ENCODE measurements around the gene TRMT2A. TPM values are rescaled to one million over a fixed set of nuclear protein-coding genes. Genes with fewer than 3 reads are reported as not detected.

Gene TRMT2A
- total RNA-seq, 1 donor from 2014 or later: 45.8 TPM

DNA sequence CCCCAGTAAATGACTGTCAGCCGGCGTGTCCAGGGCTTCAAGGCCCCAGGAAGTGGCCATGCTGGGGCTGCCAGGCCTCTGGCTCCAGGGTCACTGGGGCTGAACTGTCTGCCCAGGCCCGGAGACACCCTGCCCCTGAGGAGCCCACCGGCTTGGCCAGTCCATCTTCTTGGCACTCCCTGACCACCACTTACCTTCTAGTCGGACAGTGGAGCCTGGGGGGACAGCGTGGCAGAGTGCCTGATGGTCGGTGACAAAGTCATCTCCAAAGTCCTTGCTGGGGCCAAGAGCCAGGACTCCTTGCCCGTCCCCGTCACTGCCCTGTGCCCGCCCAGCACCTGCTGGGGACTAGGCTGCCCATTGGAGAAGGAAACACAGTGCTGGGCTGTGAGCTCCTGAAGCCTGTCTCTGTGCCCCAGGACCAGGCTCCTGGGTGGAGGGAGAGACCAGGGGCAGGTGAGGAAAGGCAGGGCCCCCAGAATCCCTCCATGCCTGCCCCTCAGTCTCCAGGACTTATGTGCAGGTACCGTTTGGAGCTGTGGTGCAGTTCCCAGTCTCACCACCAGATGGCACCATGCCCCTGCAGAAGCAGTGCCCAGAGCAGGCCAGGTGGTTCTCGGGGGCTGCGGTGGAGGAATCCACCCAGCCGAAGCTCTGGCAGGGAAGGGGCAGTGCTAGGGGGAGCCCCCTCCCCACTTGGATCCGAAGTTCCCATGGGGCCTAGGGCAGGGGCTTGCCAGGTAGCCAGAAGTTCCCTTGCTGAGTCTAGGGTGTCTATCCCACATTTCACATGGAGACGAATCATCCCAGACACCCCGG, 39.8 kb upstream of the TRMT2A start:
- H3K4me3 Mint-ChIP-seq (ENCODE audit: unreplicated experiment): no peak overlapping the region
- H3K36me3 Mint-ChIP-seq (ENCODE audit: low read depth): no peaks in the 10 kb centered on the region
- TF ChIP-seq CTCF (IDR thresholded peaks at IDR 0.05): peak; percentile 97
- no peaks in the 10 kb centered on the region for H3K27me3 Mint-ChIP-seq (ENCODE audit: low read depth)
- no peaks in the 10 kb centered on the region for H3K9me3 Mint-ChIP-seq (ENCODE audit: low read depth)
- peaks cover 12% of the 10 kb centered on the region for H3K4me1 Mint-ChIP-seq (ENCODE audit: low read depth)
- DNase-seq (ENCODE audit: low spot score): no peak
- no peak overlapping the region for H3K27ac Mint-ChIP-seq (ENCODE audit: unreplicated experiment)

GRCh38 chr22:20156042-20156389, 39.0 kb upstream of the TRMT2A start:
- H3K9me3 Mint-ChIP-seq (ENCODE audit: low read depth): no peaks in the 10 kb centered on the region
- no peak for DNase-seq (ENCODE audit: low spot score)
- TF ChIP-seq CTCF (IDR thresholded peaks at IDR 0.05): no peak

DNA sequence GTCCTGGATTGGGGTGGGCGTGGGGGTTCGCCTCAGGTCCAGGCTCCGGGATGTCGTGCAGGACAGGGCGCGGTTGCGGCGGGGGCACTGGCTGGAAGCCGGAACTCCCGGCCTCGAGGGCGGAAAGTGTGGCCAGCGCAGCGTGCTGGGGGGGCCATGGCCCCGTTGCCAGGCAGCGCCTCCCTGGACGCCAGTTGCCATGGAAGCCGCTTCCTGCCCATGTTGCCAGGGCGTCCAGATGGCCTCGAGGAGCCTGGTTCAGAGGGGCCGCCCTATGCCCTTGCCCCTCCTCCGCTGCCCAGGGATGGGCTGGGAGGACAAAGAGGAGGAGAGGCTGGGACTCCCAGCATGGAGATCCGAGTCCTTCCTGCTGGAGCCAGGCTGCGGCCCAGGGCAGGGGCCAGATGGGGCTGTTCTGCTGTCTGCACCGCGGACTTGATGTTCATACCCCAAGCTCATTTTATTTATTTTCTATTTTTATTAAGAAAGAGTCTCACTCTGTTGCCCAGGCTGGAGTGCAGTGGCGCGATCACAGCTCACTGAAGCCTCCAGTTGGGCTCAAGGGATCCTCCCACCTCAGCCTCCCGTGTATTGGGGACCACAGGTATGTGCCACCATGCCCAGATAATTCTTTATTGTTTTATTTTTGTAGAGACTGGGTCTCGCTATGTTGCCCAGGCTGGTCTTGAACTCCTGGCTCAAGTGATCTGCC, 38.5 kb upstream of the TRMT2A start:
- TF ChIP-seq CTCF (IDR thresholded peaks at IDR 0.05): no peak
- Mint-ChIP-seq H3K4me3 (ENCODE audit: unreplicated experiment) (peak overlapping the region; percentile 51), H3K4me1 (ENCODE audit: low read depth) (peaks cover 12% of the 10 kb centered on the region), H3K27me3 (ENCODE audit: low read depth) (no peaks in the 10 kb centered on the region), H3K36me3 (ENCODE audit: low read depth) (no peaks in the 10 kb centered on the region), H3K9me3 (ENCODE audit: low read depth) (no peaks in the 10 kb centered on the region), H3K27ac (ENCODE audit: unreplicated experiment) (no peak overlapping the region)
- DNase-seq (ENCODE audit: low spot score): no peak

More at GRCh38 chr22:20156042-20156389, 39.0 kb upstream of the TRMT2A start:
- Mint-ChIP-seq H3K4me1 (ENCODE audit: low read depth) (peaks cover 12% of the 10 kb centered on the region), H3K27me3 (ENCODE audit: low read depth) (no peaks in the 10 kb centered on the region), H3K4me3 (ENCODE audit: unreplicated experiment) (no peak overlapping the region), H3K36me3 (ENCODE audit: low read depth) (no peaks in the 10 kb centered on the region), H3K27ac (ENCODE audit: unreplicated experiment) (no peak overlapping the region)

DNA sequence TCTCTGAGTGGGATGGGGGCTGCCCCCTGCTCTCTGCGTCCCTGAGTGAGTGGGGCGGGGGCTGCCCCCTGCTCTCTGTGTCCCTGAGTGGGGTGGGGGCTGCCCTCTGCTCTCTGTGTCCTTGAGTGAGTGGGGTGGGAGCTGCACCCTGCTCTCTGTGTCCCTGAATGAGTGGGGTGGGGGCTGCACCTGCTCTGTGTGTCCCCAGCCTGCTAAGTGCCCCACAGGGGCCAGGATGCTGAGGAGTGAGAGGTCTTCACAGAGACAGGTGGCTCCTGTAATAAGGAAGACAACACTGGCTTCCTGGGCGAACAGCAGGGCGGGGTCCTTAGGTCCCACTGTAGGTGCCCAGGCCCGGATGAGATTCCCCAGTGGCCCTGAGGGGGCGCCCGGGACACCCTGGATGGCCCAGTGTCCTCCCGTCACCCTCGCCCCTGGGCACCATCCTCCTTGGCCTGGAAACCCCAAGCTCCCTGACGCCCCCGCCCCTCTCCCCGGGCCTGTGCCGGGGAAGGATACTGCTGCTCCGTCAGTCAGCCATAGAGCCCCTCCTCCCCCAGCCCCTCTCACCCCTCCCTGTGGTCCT, 37.7 kb upstream of the TRMT2A start:
- H3K9me3 Mint-ChIP-seq (ENCODE audit: low read depth): no peaks in the 10 kb centered on the region
- H3K4me1 Mint-ChIP-seq (ENCODE audit: low read depth): peaks cover 12% of the 10 kb centered on the region
- H3K27ac Mint-ChIP-seq (ENCODE audit: unreplicated experiment): no peak overlapping the region
- peak; percentile 21 for TF ChIP-seq CTCF (IDR thresholded peaks at IDR 0.05)
- DNase-seq (ENCODE audit: low spot score): no peak
- H3K36me3 Mint-ChIP-seq (ENCODE audit: low read depth): no peaks in the 10 kb centered on the region
- H3K4me3 Mint-ChIP-seq (ENCODE audit: unreplicated experiment): peak overlapping the region; percentile 51
- H3K27me3 Mint-ChIP-seq (ENCODE audit: low read depth): no peaks in the 10 kb centered on the region

DNA sequence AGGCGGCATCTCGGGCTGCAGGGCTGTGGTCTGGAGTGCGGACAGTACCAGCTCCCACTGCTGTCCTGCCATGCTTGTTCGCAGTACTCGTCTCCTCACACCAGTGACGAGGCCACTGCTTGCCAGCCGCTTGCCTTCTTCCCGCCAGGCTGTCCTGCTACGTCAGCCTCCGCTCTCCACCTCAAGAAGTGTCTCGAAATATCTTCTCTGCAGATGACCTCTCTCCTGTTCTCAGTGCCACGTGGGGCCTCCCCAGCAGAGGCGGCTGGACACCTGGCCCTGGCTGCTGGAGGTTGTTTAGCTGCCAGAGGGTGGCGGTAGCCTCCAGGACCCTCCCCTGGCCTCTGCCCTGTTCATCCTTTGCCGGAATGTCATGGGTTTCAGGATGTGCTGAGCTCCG, 36.9 kb upstream of the TRMT2A start:
- H3K27me3 Mint-ChIP-seq (ENCODE audit: low read depth): no peaks in the 10 kb centered on the region
- peaks cover 12% of the 10 kb centered on the region for H3K4me1 Mint-ChIP-seq (ENCODE audit: low read depth)
- H3K27ac Mint-ChIP-seq (ENCODE audit: unreplicated experiment): no peak overlapping the region
- peak; percentile 7 for TF ChIP-seq CTCF (IDR thresholded peaks at IDR 0.05)
- no peak for DNase-seq (ENCODE audit: low spot score)
- H3K4me3 Mint-ChIP-seq (ENCODE audit: unreplicated experiment): no peak overlapping the region
- H3K36me3 Mint-ChIP-seq (ENCODE audit: low read depth): no peaks in the 10 kb centered on the region
- no peaks in the 10 kb centered on the region for H3K9me3 Mint-ChIP-seq (ENCODE audit: low read depth)

Data from chondrocyte (in vitro differentiated cells).